22Rv1 (cell line): Measurements from ENCODE around the gene CRYBG2.

Source experiments
- H3K27ac ChIP-seq: fragments of 450-650 bp; 2 replicates; pipeline ENCODE4 v1.5.1; 2017
- CTCF ChIP-seq: fragments of 450-650 bp; IDR thresholded peaks from 2 replicates; pipeline ENCODE4 v1.5.1; 2017; ENCODE audit warnings: mild to moderate bottlenecking
- ZFX ChIP-seq: fragments of 450-650 bp; IDR thresholded peaks from 2 replicates; pipeline ENCODE4 v1.6.1; 2017; ENCODE audit warnings: antibody characterized with exemption, borderline replicate concordance

CRYBG2 gene

GRCh38 chr1:26353210-26353859 is 595 bp downstream of the CRYBG2 start:
- no peak overlapping the region for H3K27ac ChIP-seq
- TF ChIP-seq ZFX: no peak
- no peak for TF ChIP-seq CTCF

- no peak overlapping the region for H3K27ac ChIP-seq
- TF ChIP-seq ZFX: no peak
- TF ChIP-seq CTCF: no peak
Observed at GRCh38 chr1:26352338-26352679, 1.6 kb downstream of the CRYBG2 start.

- H3K27ac ChIP-seq: no peak overlapping the region
- no peak for TF ChIP-seq CTCF
- TF ChIP-seq ZFX: no peak
Observed at GRCh38 chr1:26351590-26352337, 2.2 kb downstream of the CRYBG2 start.

GRCh38 chr1:26350701-26351589 is 3.0 kb downstream of the CRYBG2 start:
- no peak for TF ChIP-seq CTCF
- no peak for TF ChIP-seq ZFX
- no peak overlapping the region for H3K27ac ChIP-seq

GRCh38 chr1:26350343-26350700 is 3.6 kb downstream of the CRYBG2 start:
- no peak for TF ChIP-seq CTCF
- TF ChIP-seq ZFX: no peak
- H3K27ac ChIP-seq: no peak overlapping the region

- no peak overlapping the region for H3K27ac ChIP-seq
- no peak for TF ChIP-seq CTCF
- no peak for TF ChIP-seq ZFX
Observed at GRCh38 chr1:26349877-26350244, 4.1 kb downstream of the CRYBG2 start.
